DMS 273 (cell line): ENCODE measurements around the gene CCDC71.

Experiments used
- DNase-seq: peaks from one replicate; lab custom pipeline; 2025; ENCODE audit not compliant: unreplicated experiment; lab: John Stamatoyannopoulos, UW

CCDC71 gene

GRCh38 chr3:49165771-49166751, at the start of gene CCDC71:
Gene CCDC71 (minus strand): TSS chr3:49166331. CDS start chr3:49164208, 2,123 bp downstream.
- DNase-seq = peak; percentile 82

- no peak for DNase-seq
Observed at GRCh38 chr3:49213998-49214397, 47.9 kb upstream of the CCDC71 start.

- DNase-seq = no peak
Observed at GRCh38 chr3:49213541-49213943, 47.4 kb upstream of the CCDC71 start.

GRCh38 chr3:49199900-49200281, 33.8 kb upstream of the CCDC71 start:
- DNase-seq = no peak

- no peak for DNase-seq
Observed at GRCh38 chr3:49199239-49199899, 33.2 kb upstream of the CCDC71 start.

- DNase-seq = no peak
Observed at GRCh38 chr3:49198611-49199230, 32.6 kb upstream of the CCDC71 start.

- no peak for DNase-seq
Observed at GRCh38 chr3:49198161-49198560, 32.0 kb upstream of the CCDC71 start.

- no peak for DNase-seq
Observed at GRCh38 chr3:49191741-49192140, 25.6 kb upstream of the CCDC71 start.

GRCh38 chr3:49183873-49184272, 17.7 kb upstream of the CCDC71 start:
- no peak for DNase-seq

- DNase-seq = no peak
Observed at GRCh38 chr3:49182682-49183081, 16.6 kb upstream of the CCDC71 start.

- no peak for DNase-seq
Observed at GRCh38 chr3:49181351-49181750, 15.2 kb upstream of the CCDC71 start.

GRCh38 chr3:49180116-49180515, 14.0 kb upstream of the CCDC71 start:
- no peak for DNase-seq

- no peak for DNase-seq
Observed at GRCh38 chr3:49177073-49177472, 10.9 kb upstream of the CCDC71 start.

- no peak for DNase-seq
Observed at GRCh38 chr3:49175530-49175929, 9.4 kb upstream of the CCDC71 start.

- DNase-seq = no peak
Observed at GRCh38 chr3:49174397-49174985, 8.4 kb upstream of the CCDC71 start.

- DNase-seq = peak; percentile 65
Observed at GRCh38 chr3:49173792-49174170, 7.7 kb upstream of the CCDC71 start.

GRCh38 chr3:49173116-49173791, 7.1 kb upstream of the CCDC71 start:
- peak; percentile 71 for DNase-seq

- DNase-seq = no peak
Observed at GRCh38 chr3:49172551-49173041, 6.5 kb upstream of the CCDC71 start.

GRCh38 chr3:49171775-49172500, 5.8 kb upstream of the CCDC71 start:
- DNase-seq = no peak
